GM06990 (cell line): ENCODE data around the gene GMCL2.

ENCODE experiments used
- DNase-seq: peaks from one replicate; pipeline ENCODE4 v3.0.0-alpha.2; 2011; ENCODE audit not compliant: insufficient read length; ENCODE audit errors: extremely low read depth
- H3K27me3 ChIP-seq: replicated peaks from 2 replicates; pipeline ENCODE4 v1.6.0; 2011; ENCODE audit warnings: low read length; ENCODE audit not compliant: control insufficient read depth, insufficient read depth
- H3K36me3 ChIP-seq: 2 replicates; pipeline ENCODE4 v1.5.1; 2011; ENCODE audit warnings: low read length; ENCODE audit not compliant: control insufficient read depth, insufficient read depth
- H3K4me3 ChIP-seq: replicated peaks from 2 replicates; pipeline ENCODE4 v1.5.1; 2011; ENCODE audit warnings: low read depth, mild to moderate bottlenecking, control low read depth, low read length
- TF ChIP-seq, protein P1 (sequence below): IDR thresholded peaks from 2 replicates; pipeline ENCODE4 v1.5.1; 2011; ENCODE audit warnings: low read length, control low read depth, mild to moderate bottlenecking, inconsistent platforms; ENCODE audit not compliant: insufficient read depth, poor library complexity, severe bottlenecking

Gene GMCL2

GRCh38 chr5:178224403-178224802 lies 37.2 kb upstream of the GMCL2 start:
- Histone ChIP-seq H3K4me3 (no peak overlapping the region), H3K27me3 (no peaks in the 10 kb centered on the region), H3K36me3 (peaks cover 37% of the 10 kb centered on the region)
- no peak for DNase-seq
- TF ChIP-seq, protein P1, sequence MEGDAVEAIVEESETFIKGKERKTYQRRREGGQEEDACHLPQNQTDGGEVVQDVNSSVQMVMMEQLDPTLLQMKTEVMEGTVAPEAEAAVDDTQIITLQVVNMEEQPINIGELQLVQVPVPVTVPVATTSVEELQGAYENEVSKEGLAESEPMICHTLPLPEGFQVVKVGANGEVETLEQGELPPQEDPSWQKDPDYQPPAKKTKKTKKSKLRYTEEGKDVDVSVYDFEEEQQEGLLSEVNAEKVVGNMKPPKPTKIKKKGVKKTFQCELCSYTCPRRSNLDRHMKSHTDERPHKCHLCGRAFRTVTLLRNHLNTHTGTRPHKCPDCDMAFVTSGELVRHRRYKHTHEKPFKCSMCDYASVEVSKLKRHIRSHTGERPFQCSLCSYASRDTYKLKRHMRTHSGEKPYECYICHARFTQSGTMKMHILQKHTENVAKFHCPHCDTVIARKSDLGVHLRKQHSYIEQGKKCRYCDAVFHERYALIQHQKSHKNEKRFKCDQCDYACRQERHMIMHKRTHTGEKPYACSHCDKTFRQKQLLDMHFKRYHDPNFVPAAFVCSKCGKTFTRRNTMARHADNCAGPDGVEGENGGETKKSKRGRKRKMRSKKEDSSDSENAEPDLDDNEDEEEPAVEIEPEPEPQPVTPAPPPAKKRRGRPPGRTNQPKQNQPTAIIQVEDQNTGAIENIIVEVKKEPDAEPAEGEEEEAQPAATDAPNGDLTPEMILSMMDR, result no peak

GRCh38 chr5:178223828-178224335 lies 36.7 kb upstream of the GMCL2 start:
- TF ChIP-seq, protein P1, result no peak
- no peaks in the 10 kb centered on the region for H3K27me3 ChIP-seq
- no peak for DNase-seq
- peaks cover 35% of the 10 kb centered on the region for H3K36me3 ChIP-seq
- H3K4me3 ChIP-seq, result no peak overlapping the region

DNA sequence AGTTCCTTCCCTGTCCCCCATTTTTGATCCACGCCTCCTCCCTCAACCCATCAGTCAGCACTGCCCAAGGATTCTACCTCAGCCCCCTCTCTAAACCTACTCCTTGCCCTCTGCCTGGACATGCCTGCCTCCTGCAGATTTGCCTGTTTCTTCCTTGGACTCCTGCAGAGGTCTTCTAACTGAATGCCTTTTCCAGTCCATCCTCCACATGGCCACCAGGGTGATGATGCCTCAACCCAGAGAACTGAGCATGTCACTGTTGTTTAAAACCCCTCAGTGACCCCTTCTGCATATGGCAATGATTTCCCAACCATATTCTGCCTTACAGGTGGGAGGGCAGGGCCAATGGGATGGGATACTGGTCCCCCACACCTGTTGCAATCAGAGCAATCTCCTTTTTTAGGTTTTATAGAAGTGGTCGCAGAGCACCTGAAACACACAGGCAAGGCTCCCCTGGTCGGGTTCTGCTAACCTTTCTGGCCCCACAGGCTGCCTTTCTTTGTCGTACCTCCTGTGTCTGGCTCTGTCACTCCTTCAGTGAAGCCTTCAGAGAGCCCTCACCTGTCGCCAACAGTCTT lies 36.1 kb upstream of the GMCL2 start:
- Histone ChIP-seq H3K27me3 (no peaks in the 10 kb centered on the region), H3K4me3 (no peak overlapping the region), H3K36me3 (peaks cover 29% of the 10 kb centered on the region)
- TF ChIP-seq, protein P1, result no peak
- no peak for DNase-seq

- no peak for DNase-seq
- H3K27me3 ChIP-seq, result no peaks in the 10 kb centered on the region
- H3K4me3 ChIP-seq, result no peak overlapping the region
- peaks cover 23% of the 10 kb centered on the region for H3K36me3 ChIP-seq
- TF ChIP-seq, protein P1, result no peak
These were observed 35.1 kb upstream of the GMCL2 start for GRCh38 chr5:178222292-178222691.

- no peak for DNase-seq
- TF ChIP-seq, protein P1, result no peak
- peaks cover 21% of the 10 kb centered on the region for H3K36me3 ChIP-seq
- H3K4me3 ChIP-seq, result no peak overlapping the region
- H3K27me3 ChIP-seq, result no peaks in the 10 kb centered on the region
These were observed 34.7 kb upstream of the GMCL2 start for GRCh38 chr5:178221853-178222252.

DNA sequence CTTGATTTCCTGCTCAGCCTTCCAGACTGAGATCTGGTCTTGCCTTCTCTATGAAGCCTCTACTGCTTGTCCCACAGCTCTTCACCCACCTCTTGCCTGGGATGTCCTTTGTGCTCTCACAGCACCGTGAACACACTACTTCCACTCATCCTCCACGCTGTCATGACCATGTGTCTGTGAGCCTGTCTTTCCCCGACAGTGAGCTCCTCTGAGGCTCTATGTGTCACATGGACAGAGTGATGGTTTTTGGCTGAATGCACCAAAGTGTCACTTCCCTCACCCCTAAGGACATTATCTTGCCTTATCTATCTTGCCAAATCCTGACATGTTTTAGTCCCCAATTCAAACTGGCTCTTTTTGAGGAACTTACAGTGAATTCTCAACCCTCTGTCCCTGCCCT lies 34.1 kb upstream of the GMCL2 start:
- DNase-seq, result no peak
- Histone ChIP-seq H3K36me3 (peaks cover 23% of the 10 kb centered on the region), H3K27me3 (no peaks in the 10 kb centered on the region), H3K4me3 (no peak overlapping the region)
- TF ChIP-seq, protein P1, result no peak
